PC-9 (cell line): ENCODE measurements around the gene CNTLN. TPM values are rescaled to one million over a fixed set of nuclear protein-coding genes. Genes with fewer than 3 reads are reported as not detected.

Experiments
- BruUV-seq: library from RNA; stranded (reverse); fragments of 400-500 nt; replicated peaks from 2 replicates; lab custom pipeline; 2021; lab: Mats Ljungman, UMichigan
- CTCF ChIA-PET: fragments of 300-600 bp; sonication (Branson Sonifier 250); formaldehyde crosslinking; loops from one replicate; lab custom pipeline; 2022; ENCODE audit warnings: antibody characterized with exemption; lab: Charles Lee
- POLR2A ChIA-PET: fragments of 300-600 bp; sonication (Branson Sonifier 250); formaldehyde crosslinking; loops from one replicate; lab custom pipeline; 2022; ENCODE audit warnings: antibody characterized with exemption; ENCODE audit not compliant: unreplicated experiment; lab: Charles Lee
- DNase-seq, 2 experiments: peaks; one replicate each; pipeline versions ENCODE4 v3.0.0 to v3.0.0-alpha.2; 2015 to 2022; ENCODE audit warnings: mixed read lengths in 1 of 2
- H2AFZ ChIP-seq: fragments of 200-600 bp; sonication (generic); 2 replicates; pipeline ENCODE4 v1.8.1; 2017; ENCODE audit warnings: antibody characterized with exemption
- H3F3A ChIP-seq: fragments of 200-600 bp; sonication (generic); 2 replicates; pipeline ENCODE4 v1.8.1; 2017; ENCODE audit warnings: antibody characterized with exemption, mild to moderate bottlenecking, low read depth; ENCODE audit not compliant: insufficient read depth
- H3K27ac ChIP-seq: fragments of 200-600 bp; sonication (generic); 2 replicates; pipeline ENCODE4 v1.6.1; 2016; ENCODE audit warnings: mixed run types
- H3K27me3 ChIP-seq: fragments of 200-600 bp; sonication (generic); 2 replicates; pipeline ENCODE4 v1.6.1; 2016; ENCODE audit warnings: low read depth, mixed run types; ENCODE audit not compliant: insufficient read depth
- H3K36me3 ChIP-seq: fragments of 200-600 bp; sonication (generic); 2 replicates; pipeline ENCODE4 v1.6.1; 2016; ENCODE audit warnings: low read depth, mixed run types
- H3K4me1 ChIP-seq: fragments of 200-600 bp; sonication (generic); replicated peaks from 2 replicates; pipeline ENCODE4 v1.6.1; 2016; ENCODE audit warnings: mixed run types; ENCODE audit not compliant: insufficient read depth
- H3K4me2 ChIP-seq: fragments of 200-600 bp; sonication (generic); 2 replicates; pipeline ENCODE4 v1.6.1; 2017; ENCODE audit warnings: mixed run types
- H3K4me3 ChIP-seq: fragments of 200-600 bp; sonication (generic); 2 replicates; pipeline ENCODE4 v1.6.1; 2016; ENCODE audit warnings: mixed run types
- H3K79me2 ChIP-seq: fragments of 200-600 bp; sonication (generic); 2 replicates; pipeline ENCODE4 v1.6.1; 2017; ENCODE audit warnings: low read depth, mixed run types
- H3K9me2 ChIP-seq: fragments of 200-600 bp; sonication (generic); 2 replicates; pipeline ENCODE4 v1.8.1; 2017; ENCODE audit warnings: mild to moderate bottlenecking; ENCODE audit not compliant: insufficient read depth
- H3K9me3 ChIP-seq: fragments of 200-600 bp; sonication (generic); 2 replicates; pipeline ENCODE4 v1.8.1; 2016; ENCODE audit warnings: low read depth; ENCODE audit not compliant: insufficient read depth
- H4K20me1 ChIP-seq: fragments of 200-600 bp; sonication (generic); 2 replicates; pipeline ENCODE4 v1.8.1; 2017; ENCODE audit not compliant: insufficient read depth
- CTCF ChIP-seq: fragments of 200-600 bp; sonication (generic); conservative IDR thresholded peaks from 2 replicates; pipeline ENCODE4 v1.6.1; 2017; ENCODE audit warnings: mixed run types, antibody characterized with exemption, mild to moderate bottlenecking, moderate library complexity
- EZH2 ChIP-seq: fragments of 200-600 bp; sonication (generic); IDR thresholded peaks from 2 replicates; pipeline ENCODE4 v1.8.0; 2017; ENCODE audit warnings: antibody characterized with exemption, low read depth
- intact Hi-C: fragments of 100-400 bp; cut with micrococcal nuclease; formaldehyde crosslinking; loops from one replicate; pipeline ENCODE4 v1.10.0; 2022; ENCODE audit not compliant: unreplicated experiment
- total RNA-seq: library from RNA; stranded (reverse); gene quantifications from 2 replicates; pipeline ENCODE4 v1.2.3, GENCODE V29; 2021

CNTLN gene
- total RNA-seq, 1 experiment from 2014 or later, result 3.6 TPM

GRCh38 chr9:17477816-17478215, 343.0 kb downstream of the CNTLN start:
- Histone ChIP-seq H3K4me3 (no peak overlapping the region), H3K9me3 (no peaks in the 10 kb centered on the region), H4K20me1 (no peaks in the 10 kb centered on the region), H3F3A (no peaks in the 10 kb centered on the region), H3K4me1 (no peaks in the 10 kb centered on the region), H3K27ac (no peak overlapping the region), H3K36me3 (no peaks in the 10 kb centered on the region), H3K79me2 (no peaks in the 10 kb centered on the region), H3K27me3 (no peaks in the 10 kb centered on the region), H3K4me2 (no peak overlapping the region), H3K9me2 (no peaks in the 10 kb centered on the region), H2AFZ (no peak overlapping the region)
- POLR2A ChIA-PET, result no interaction called here
- intact Hi-C loops, result no loop called here
- no peak for DNase-seq
- no TSS peak for BruUV-seq
- no peak for TF ChIP-seq EZH2
- TF ChIP-seq CTCF, result no peak
- CTCF ChIA-PET, result no interaction called here

- ChIA-PET CTCF (no interaction called here), POLR2A (no interaction called here)
- Histone ChIP-seq H3K4me1 (no peaks in the 10 kb centered on the region), H3K36me3 (no peaks in the 10 kb centered on the region), H3K4me3 (no peak overlapping the region), H3K27me3 (no peaks in the 10 kb centered on the region), H3K79me2 (no peaks in the 10 kb centered on the region), H3K27ac (no peak overlapping the region), H3F3A (no peaks in the 10 kb centered on the region), H3K9me3 (no peaks in the 10 kb centered on the region), H3K4me2 (no peak overlapping the region), H3K9me2 (no peaks in the 10 kb centered on the region), H4K20me1 (no peaks in the 10 kb centered on the region), H2AFZ (no peak overlapping the region)
- BruUV-seq, result no TSS peak
- no peak for TF ChIP-seq EZH2
- intact Hi-C loops, result no loop called here
- DNase-seq, result no peak
These were observed 346.1 kb downstream of the CNTLN start for GRCh38 chr9:17480966-17481365.

GRCh38 chr9:17481565-17481964, 346.7 kb downstream of the CNTLN start:
- Histone ChIP-seq H3K4me1 (no peaks in the 10 kb centered on the region), H3K4me2 (no peak overlapping the region), H3K79me2 (no peaks in the 10 kb centered on the region), H3K27me3 (no peaks in the 10 kb centered on the region), H2AFZ (no peak overlapping the region), H3K4me3 (no peak overlapping the region), H3K9me3 (no peaks in the 10 kb centered on the region), H3K9me2 (no peaks in the 10 kb centered on the region), H3K27ac (no peak overlapping the region), H4K20me1 (no peaks in the 10 kb centered on the region), H3K36me3 (no peaks in the 10 kb centered on the region), H3F3A (no peaks in the 10 kb centered on the region)
- DNase-seq, result no peak
- no TSS peak for BruUV-seq
- ChIA-PET CTCF (no interaction called here), POLR2A (no interaction called here)
- intact Hi-C loops, result no loop called here
- TF ChIP-seq CTCF (no peak), EZH2 (no peak)

- Histone ChIP-seq H3K27ac (no peak overlapping the region), H3K4me2 (no peak overlapping the region), H3K4me3 (no peak overlapping the region), H3K36me3 (no peaks in the 10 kb centered on the region), H4K20me1 (no peaks in the 10 kb centered on the region), H3K79me2 (no peaks in the 10 kb centered on the region), H3K27me3 (no peaks in the 10 kb centered on the region), H3F3A (no peaks in the 10 kb centered on the region), H3K9me2 (no peaks in the 10 kb centered on the region), H3K4me1 (no peaks in the 10 kb centered on the region), H3K9me3 (no peaks in the 10 kb centered on the region), H2AFZ (no peak overlapping the region)
- CTCF ChIA-PET, result no interaction called here
- TF ChIP-seq CTCF (no peak), EZH2 (no peak)
- intact Hi-C loops, result no loop called here
- DNase-seq, result no peak
- POLR2A ChIA-PET, result no interaction called here
- BruUV-seq, result no TSS peak
These were observed 350.1 kb downstream of the CNTLN start for GRCh38 chr9:17484906-17485305.
